Peyer's patch (tissue), 4 donors: Measurements from ENCODE around the gene ACY1.
A peak's percentile ranks its signal among the peaks of the same experiment; 100 is the strongest.

ENCODE experiments used
- CTCF ChIP-seq, 6 experiments: fragments of 450-650 bp in 4 of 6; fragments of 200-600 bp in 2 of 6; sonication (generic) in 1 of 6; IDR thresholded peaks; one replicate each; pipeline ENCODE4 v1.5.1; 2017 to 2019; ENCODE audit warnings: antibody characterized with exemption in 6 of 6, mild to moderate bottlenecking in 3 of 6, moderate library complexity in 1 of 6
- POLR2A ChIP-seq, 2 donors: fragments of 450-650 bp; IDR thresholded peaks; one replicate each; pipeline ENCODE4 v1.5.1; 2017; ENCODE audit warnings: antibody characterized with exemption in 2 of 2, mild to moderate bottlenecking in 2 of 2, moderate library complexity in 2 of 2

- no peak for TF ChIP-seq CTCF (IDR thresholded peaks at IDR 0.05)
- TF ChIP-seq POLR2A (IDR thresholded peaks at IDR 0.05): peak in 1 of 2 donors; percentile 63
Observed at GRCh38 chr3:51942603-51943450, 40.5 kb upstream of the ACY1 start.
